PFSK-1 (cell line): ENCODE measurements around the gene ANKH.

ENCODE experiments used
- FOXP2 ChIP-seq: optimal IDR thresholded peaks from 2 replicates; pipeline ENCODE3; 2011; ENCODE audit warnings: borderline replicate concordance, control low read depth, inconsistent platforms; ENCODE audit not compliant: insufficient read depth; ENCODE audit errors: extremely low read length, extremely low read depth
- POLR2AphosphoS5 ChIP-seq: IDR thresholded peaks from 2 replicates; pipeline ENCODE4 v1.6.1; 2012; ENCODE audit warnings: low read depth, mild to moderate bottlenecking, control low read depth, low read length, moderate library complexity
- SIN3A ChIP-seq: IDR thresholded peaks from 2 replicates; pipeline ENCODE4 v1.6.1; 2012; ENCODE audit warnings: mild to moderate bottlenecking, low read length, moderate library complexity, borderline replicate concordance; ENCODE audit not compliant: insufficient read depth
- TAF1 ChIP-seq: IDR thresholded peaks from 2 replicates; pipeline ENCODE4 v1.6.1; 2012; ENCODE audit warnings: low read length, control low read depth, borderline replicate concordance; ENCODE audit not compliant: insufficient read depth
- TF ChIP-seq, protein P1 (sequence below), 2 experiments: IDR thresholded peaks; 2 replicates each; pipeline versions ENCODE4 v1.6.1 to v1.8.0; 2011 to 2012; ENCODE audit warnings: low read depth in 2 of 2, low read length in 2 of 2, control low read depth in 1 of 2, inconsistent platforms in 1 of 2, mild to moderate bottlenecking in 1 of 2, moderate library complexity in 1 of 2; ENCODE audit not compliant: insufficient read depth in 1 of 2

DNA sequence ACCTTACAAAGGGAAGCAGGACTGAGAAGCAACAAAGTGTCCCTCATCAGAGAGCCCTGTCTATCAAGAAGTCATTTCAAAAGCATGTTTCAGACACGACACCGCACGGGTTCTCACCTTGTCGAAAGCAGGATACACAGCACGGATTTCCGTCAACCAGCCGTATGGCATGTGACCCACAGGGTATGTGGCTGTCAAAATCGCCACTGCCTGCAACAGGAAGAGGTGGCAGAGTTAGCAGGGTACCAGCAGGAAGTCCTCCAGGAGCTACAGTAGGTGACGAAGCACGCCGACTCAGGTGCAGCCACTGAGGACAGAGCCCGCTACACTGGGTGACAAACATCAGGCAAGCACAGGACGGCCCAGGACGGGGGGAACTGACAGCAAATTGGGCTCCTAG is 125.8 kb downstream of the ANKH start:
- TF ChIP-seq, protein P1, sequence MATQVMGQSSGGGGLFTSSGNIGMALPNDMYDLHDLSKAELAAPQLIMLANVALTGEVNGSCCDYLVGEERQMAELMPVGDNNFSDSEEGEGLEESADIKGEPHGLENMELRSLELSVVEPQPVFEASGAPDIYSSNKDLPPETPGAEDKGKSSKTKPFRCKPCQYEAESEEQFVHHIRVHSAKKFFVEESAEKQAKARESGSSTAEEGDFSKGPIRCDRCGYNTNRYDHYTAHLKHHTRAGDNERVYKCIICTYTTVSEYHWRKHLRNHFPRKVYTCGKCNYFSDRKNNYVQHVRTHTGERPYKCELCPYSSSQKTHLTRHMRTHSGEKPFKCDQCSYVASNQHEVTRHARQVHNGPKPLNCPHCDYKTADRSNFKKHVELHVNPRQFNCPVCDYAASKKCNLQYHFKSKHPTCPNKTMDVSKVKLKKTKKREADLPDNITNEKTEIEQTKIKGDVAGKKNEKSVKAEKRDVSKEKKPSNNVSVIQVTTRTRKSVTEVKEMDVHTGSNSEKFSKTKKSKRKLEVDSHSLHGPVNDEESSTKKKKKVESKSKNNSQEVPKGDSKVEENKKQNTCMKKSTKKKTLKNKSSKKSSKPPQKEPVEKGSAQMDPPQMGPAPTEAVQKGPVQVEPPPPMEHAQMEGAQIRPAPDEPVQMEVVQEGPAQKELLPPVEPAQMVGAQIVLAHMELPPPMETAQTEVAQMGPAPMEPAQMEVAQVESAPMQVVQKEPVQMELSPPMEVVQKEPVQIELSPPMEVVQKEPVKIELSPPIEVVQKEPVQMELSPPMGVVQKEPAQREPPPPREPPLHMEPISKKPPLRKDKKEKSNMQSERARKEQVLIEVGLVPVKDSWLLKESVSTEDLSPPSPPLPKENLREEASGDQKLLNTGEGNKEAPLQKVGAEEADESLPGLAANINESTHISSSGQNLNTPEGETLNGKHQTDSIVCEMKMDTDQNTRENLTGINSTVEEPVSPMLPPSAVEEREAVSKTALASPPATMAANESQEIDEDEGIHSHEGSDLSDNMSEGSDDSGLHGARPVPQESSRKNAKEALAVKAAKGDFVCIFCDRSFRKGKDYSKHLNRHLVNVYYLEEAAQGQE (IDR thresholded peaks at IDR 0.05; ENCODE audit: insufficient read depth in 1 of 2, low read depth in 2 of 2, low read length in 2 of 2), result no peak
- TF ChIP-seq FOXP2, result no peak
- TF ChIP-seq POLR2AphosphoS5, result no peak
- no peak for TF ChIP-seq SIN3A
- TF ChIP-seq TAF1, result no peak
